ENCODE results near the gene ADCY2.

- no peak for TF ChIP-seq CTCF (tag by site-specific recombination; IDR thresholded peaks at IDR 0.05)
- no peak for TF ChIP-seq RBAK (tag by site-specific recombination; IDR thresholded peaks at IDR 0.05)
- no peak for TF ChIP-seq ZNF530 (tag by site-specific recombination; IDR thresholded peaks at IDR 0.05; ENCODE audit: low read depth)
- no peak for TF ChIP-seq ZSCAN5A (tag by site-specific recombination; IDR thresholded peaks at IDR 0.05)
- no peak for TF ChIP-seq TCF7L2 (IDR thresholded peaks at IDR 0.05; ENCODE audit: borderline replicate concordance, low read depth, low read length)
- TF ChIP-seq ELK4 (IDR thresholded peaks at IDR 0.05; ENCODE audit: borderline replicate concordance, low read depth, low read length): no peak
- no peak for TF ChIP-seq GLI4 (tag by site-specific recombination; IDR thresholded peaks at IDR 0.05)
- TF ChIP-seq ZNF473 (tag by site-specific recombination; IDR thresholded peaks at IDR 0.05): no peak
- TF ChIP-seq ZNF24 (tag by site-specific recombination; IDR thresholded peaks at IDR 0.05): no peak
- TF ChIP-seq REST (tag by site-specific recombination; IDR thresholded peaks at IDR 0.05): no peak
Measured at GRCh38 chr5:7848296-7848695, 452.4 kb downstream of the ADCY2 start.

Measured in HEK293 (cell line).